H1 (cell line): ENCODE data around the gene GTF2A1. TPM values are rescaled to one million over a fixed set of nuclear protein-coding genes. Genes with fewer than 3 reads are reported as not detected.

Source experiments
- CTCF ChIA-PET: fragments of 300-600 bp; sonication (Branson Sonifier 250); formaldehyde crosslinking; loops from one replicate; lab custom pipeline; 2021; ENCODE audit not compliant: partially characterized antibody; lab: Charles Lee
- POLR2A ChIA-PET: fragments of 300-600 bp; sonication (Branson Sonifier 250); formaldehyde crosslinking; loops from one replicate; lab custom pipeline; 2021; ENCODE audit warnings: inconsistent platforms; ENCODE audit not compliant: partially characterized antibody; lab: Charles Lee
- DNase-seq, 2 experiments: peaks; one replicate each; pipeline versions ENCODE4 v3.0.0 to v3.0.0-alpha.2; 2010 to 2022; ENCODE audit warnings: low spot score in 2 of 2, low read depth in 1 of 2, mixed read lengths in 1 of 2
- FAIRE-seq: peaks from 2 replicates; lab custom pipeline; 2011; peaks lifted over from hg19 to GRCh38; lab: Jason Lieb, UNC
- H2AFZ ChIP-seq: 2 replicates; pipeline ENCODE4 v1.8.1; 2012; ENCODE audit warnings: low read length, inconsistent platforms
- H2AK5ac ChIP-seq: 2 replicates; pipeline ENCODE4 v1.6.1; 2013; ENCODE audit warnings: low read depth, low read length
- H2BK120ac ChIP-seq: replicated peaks from 2 replicates; pipeline ENCODE3; 2013; ENCODE audit warnings: low read depth, low read length, inconsistent platforms
- H2BK12ac ChIP-seq: 2 replicates; pipeline ENCODE4 v1.6.1; 2013; ENCODE audit warnings: low read depth, low read length
- H2BK15ac ChIP-seq: 2 replicates; pipeline ENCODE4 v1.6.1; 2013; ENCODE audit warnings: low read length
- H2BK20ac ChIP-seq: 2 replicates; pipeline ENCODE4 v1.6.1; 2013; ENCODE audit warnings: low read length
- H2BK5ac ChIP-seq: 2 replicates; pipeline ENCODE4 v1.6.1; 2013; ENCODE audit warnings: low read depth, low read length
- H3K14ac ChIP-seq: 2 replicates; pipeline ENCODE4 v1.6.1; 2013; ENCODE audit warnings: inconsistent platforms; ENCODE audit not compliant: insufficient read length
- H3K18ac ChIP-seq: 2 replicates; pipeline ENCODE4 v1.6.1; 2013; ENCODE audit warnings: low read length; ENCODE audit errors: extremely low read depth
- H3K23ac ChIP-seq: 2 replicates; pipeline ENCODE4 v1.6.1; 2013; ENCODE audit warnings: inconsistent platforms; ENCODE audit not compliant: insufficient read length
- H3K23me2 ChIP-seq: 2 replicates; pipeline ENCODE4 v1.6.1; 2013; ENCODE audit warnings: low read depth, low read length
- H3K27ac ChIP-seq: 2 replicates; pipeline ENCODE4 v1.6.1; 2011; ENCODE audit warnings: low read depth, low read length, inconsistent platforms
- H3K27me3 ChIP-seq, 4 experiments: replicated peaks in 1 of 4; 1 replicate in 1 of 4; 2 replicates in 3 of 4; pipeline versions ENCODE4 v1.6.1 to v1.8.1; 2011 to 2013; ENCODE audit warnings: low read length in 3 of 4, mild to moderate bottlenecking in 3 of 4, inconsistent platforms in 2 of 4, mixed read lengths in 2 of 4, moderate library complexity in 1 of 4; ENCODE audit not compliant: control insufficient read depth in 3 of 4, insufficient read depth in 3 of 4; ENCODE audit errors: extremely low read depth in 1 of 4
- H3K36me3 ChIP-seq, 4 experiments: 2 replicates each; pipeline versions ENCODE4 v1.6.1 to v1.8.1; 2011 to 2013; ENCODE audit warnings: mild to moderate bottlenecking in 4 of 4, low read length in 3 of 4, moderate library complexity in 2 of 4, control low read depth in 1 of 4, inconsistent platforms in 1 of 4; ENCODE audit not compliant: insufficient read depth in 4 of 4, control insufficient read depth in 2 of 4
- H3K4ac ChIP-seq: replicated peaks from 2 replicates; pipeline ENCODE3; 2013; ENCODE audit warnings: low read length, low read depth, mixed read lengths, inconsistent platforms; ENCODE audit not compliant: insufficient read length
- H3K4me1 ChIP-seq, 4 experiments: replicated peaks in 1 of 4; 1 replicate in 1 of 4; 2 replicates in 3 of 4; pipeline versions ENCODE4 v1.6.1 to v1.8.1; 2011 to 2013; ENCODE audit warnings: low read length in 3 of 4, inconsistent platforms in 2 of 4, mixed read lengths in 1 of 4; ENCODE audit not compliant: insufficient read depth in 4 of 4, control insufficient read depth in 3 of 4
- H3K4me2 ChIP-seq, 2 experiments: 2 replicates each; pipeline versions ENCODE4 v1.6.1 to v1.8.1; 2011 to 2013; ENCODE audit warnings: low read depth in 2 of 2, low read length in 2 of 2, control low read depth in 1 of 2, inconsistent platforms in 1 of 2, mild to moderate bottlenecking in 1 of 2; ENCODE audit not compliant: insufficient read depth in 1 of 2
- H3K4me3 ChIP-seq, 4 experiments: fragments of 200-600, 300-600 bp in 1 of 4; sonication (generic), shearing (Covaris generic), sonication (Bioruptor Twin) in 1 of 4; 2 replicates each; pipeline versions ENCODE4 v1.5.1 to v1.8.1; 2011 to 2016; ENCODE audit warnings: low read length in 4 of 4, low read depth in 3 of 4, control low read depth in 2 of 4, inconsistent platforms in 2 of 4, mild to moderate bottlenecking in 2 of 4, mixed read lengths in 1 of 4, moderate library complexity in 1 of 4; ENCODE audit not compliant: insufficient read depth in 2 of 4; ENCODE audit errors: extremely low read depth in 1 of 4
- H3K56ac ChIP-seq: replicated peaks from 2 replicates; pipeline ENCODE3; 2013; ENCODE audit warnings: low read depth, mild to moderate bottlenecking, mixed read lengths, low read length, inconsistent platforms; ENCODE audit not compliant: insufficient read length
- H3K79me1 ChIP-seq: 2 replicates; pipeline ENCODE4 v1.6.1; 2013; ENCODE audit warnings: low read depth, low read length, control low read depth
- H3K79me2 ChIP-seq, 2 experiments: 2 replicates each; pipeline versions ENCODE4 v1.6.1 to v1.8.1; 2012 to 2013; ENCODE audit warnings: low read length in 2 of 2, mild to moderate bottlenecking in 2 of 2, inconsistent platforms in 1 of 2; ENCODE audit not compliant: insufficient read depth in 2 of 2, control insufficient read depth in 1 of 2
- H3K9ac ChIP-seq, 4 experiments: replicated peaks in 1 of 4; 1 replicate in 1 of 4; 2 replicates in 3 of 4; pipeline versions ENCODE4 v1.6.1 to v1.8.1; 2011 to 2013; ENCODE audit warnings: low read depth in 3 of 4, low read length in 3 of 4, control low read depth in 2 of 4, mild to moderate bottlenecking in 2 of 4, moderate library complexity in 2 of 4, inconsistent platforms in 1 of 4; ENCODE audit errors: extremely low read depth in 1 of 4
- H3K9me3 ChIP-seq, 2 experiments: 2 replicates each; pipeline versions ENCODE4 v1.6.1 to v1.8.1; 2012 to 2013; ENCODE audit warnings: mild to moderate bottlenecking in 2 of 2, moderate library complexity in 2 of 2, control low read depth in 1 of 2, inconsistent platforms in 1 of 2, low read depth in 1 of 2, low read length in 1 of 2, mixed read lengths in 1 of 2; ENCODE audit not compliant: insufficient read depth in 2 of 2
- H4K20me1 ChIP-seq, 2 experiments: replicated peaks in 1 of 2; 2 replicates each; pipeline versions ENCODE3 to v1.8.1; 2011 to 2013; ENCODE audit warnings: inconsistent platforms in 2 of 2, low read length in 2 of 2, mild to moderate bottlenecking in 1 of 2; ENCODE audit not compliant: insufficient read depth in 2 of 2, control insufficient read depth in 1 of 2
- H4K5ac ChIP-seq: 2 replicates; pipeline ENCODE4 v1.6.1; 2013; ENCODE audit warnings: low read length, low read depth, mixed read lengths, inconsistent platforms; ENCODE audit not compliant: insufficient read length
- H4K8ac ChIP-seq: 2 replicates; pipeline ENCODE4 v1.8.0; 2013; ENCODE audit warnings: mild to moderate bottlenecking, moderate library complexity, low read length, inconsistent platforms; ENCODE audit not compliant: insufficient read depth; ENCODE audit errors: extremely low read depth
- H4K91ac ChIP-seq: replicated peaks from 2 replicates; pipeline ENCODE3; 2013; ENCODE audit warnings: low read length, mixed read lengths, inconsistent platforms; ENCODE audit not compliant: insufficient read length
- EGR1 ChIP-seq: IDR thresholded peaks from 2 replicates; pipeline ENCODE4 v1.6.1; 2011; ENCODE audit warnings: low read depth, low read length, borderline replicate concordance
- EZH2 ChIP-seq: fragments of 200-600 bp; sonication (generic); IDR thresholded peaks from 2 replicates; pipeline ENCODE4 v1.7.1; 2012; ENCODE audit warnings: low read depth, mild to moderate bottlenecking, moderate library complexity, low read length, inconsistent platforms; ENCODE audit not compliant: severe bottlenecking
- SAP30 ChIP-seq: fragments of 300-600 bp; sonication (generic); IDR thresholded peaks from 2 replicates; pipeline ENCODE4 v1.7.1; 2012; ENCODE audit warnings: low read length, moderate library complexity, mild to moderate bottlenecking, inconsistent platforms; ENCODE audit not compliant: insufficient read depth, insufficient replicate concordance
- TBP ChIP-seq: IDR thresholded peaks from 2 replicates; pipeline ENCODE4 v1.6.1; 2011; ENCODE audit warnings: low read depth, low read length, improper control_type of control experiment
- WGBS, 2 experiments: shearing (Covaris generic) in 1 of 2; methylation state at CpG; one replicate each; pipeline versions ENCODE4 v1.1.6 to v1.1.7; 2013 to 2015; ENCODE audit warnings: low lambda C conversion rate in 2 of 2, mixed read lengths in 2 of 2, inconsistent platforms in 1 of 2, low coverage in 1 of 2, missing lambda C conversion rate in 1 of 2; ENCODE audit not compliant: insufficient replicate concordance in 2 of 2, insufficient coverage in 1 of 2, insufficient read length in 1 of 2; ENCODE audit errors: extremely low coverage in 1 of 2, missing lambda C conversion rate in 1 of 2; 5-methylcytosine and 5-hydroxymethylcytosine counted together
- polyA plus RNA-seq, 7 experiments: library from polyadenylated mRNA; depleted of rRNA in 3 of 7; stranded (reverse) in 5 of 7; unstranded in 2 of 7; fragments of >200 nt in 5 of 7; fragments of 200-250 nt in 2 of 7; gene quantifications; 1 replicate in 5 of 7; 2 replicates in 1 of 7; 4 replicates in 1 of 7; pipeline versions ENCODE4 v1.2.1 to v1.2.3, GENCODE V29; 2011 to 2013; ENCODE audit warnings: missing spikeins in 2 of 7, mixed read lengths in 2 of 7
- total RNA-seq: library from RNA; stranded (reverse); fragmentation: NEBNext Ultra II Directional; extraction: Animal tissue kit (Norgen Biotek cat#: 25700); gene quantifications from 2 replicates; pipeline ENCODE4 v1.2.1, GENCODE V29; 2021

GTF2A1 gene
- total and polyA plus RNA-seq, 2 of the 8 experiments (the other 6 are each of a cell fraction or from before 2014, with no cell fraction given), result 24.1 to 57.8 TPM

- Histone ChIP-seq H2BK12ac (no peak overlapping the region), H3K23ac (no peak overlapping the region), H3K79me2 (no peaks in the 10 kb centered on the region), H4K5ac (no peak overlapping the region), H3K36me3 (peaks cover 0 to 8% (median 0%) of the 10 kb centered on the region in 4 experiments; a peak in 2 of 8 replicates), H2BK20ac (no peak overlapping the region), H3K4me3 (no peak overlapping the region), H3K56ac (no peak overlapping the region), H3K4me2 (no peak overlapping the region; a peak in 1 of 4 replicates), H3K18ac (no peak overlapping the region), H3K4ac (no peak overlapping the region), H2BK15ac (no peak overlapping the region), H3K79me1 (no peaks in the 10 kb centered on the region), H3K4me1 (peaks cover 0 to 4% (median 1%) of the 10 kb centered on the region in 4 experiments; a peak in 1 of 7 replicates), H3K27ac (no peak overlapping the region), H3K9ac (no peak overlapping the region), H3K27me3 (no peaks in the 10 kb centered on the region), H2AK5ac (no peak overlapping the region), H3K9me3 (no peaks in the 10 kb centered on the region), H4K8ac (no peak overlapping the region), H2BK120ac (no peak overlapping the region), H2BK5ac (no peak overlapping the region), H3K23me2 (no peaks in the 10 kb centered on the region), H4K91ac (no peak overlapping the region), H4K20me1 (no peaks in the 10 kb centered on the region), H3K14ac (no peak overlapping the region), H2AFZ (no peak overlapping the region)
- no peak for FAIRE-seq
- WGBS, 2 experiments, result 82% methylated on average over 2 of the region's 2 CpGs; no CpG with 5 or more reads in 1 of the 2 experiments
- ChIA-PET CTCF (interaction anchor here (3.2 to 4.6 kb wide), 2 partner anchors 8 to 13 kb away, joined by 18 to 26 read pairs; no protein-coding TSS in a partner anchor), POLR2A (interaction anchor here (1.0 kb wide), 1 partner anchor 20 kb away, joined by 3 read pairs; no protein-coding TSS in a partner anchor)
- no peak for DNase-seq
- TF ChIP-seq EGR1 (no peak), EZH2 (no peak), SAP30 (no peak), TBP (no peak)
Observed at GRCh38 chr14:81256289-81256960, 35.7 kb upstream of the GTF2A1 start.
